Measurements from ENCODE around the gene ZBTB20.

Gene ZBTB20

GRCh38 chr3:114441386-114441785, 705.7 kb downstream of the ZBTB20 start:
- no peak overlapping the region for H3K4me2 ChIP-seq (ENCODE audit: low read length)
- no peaks in the 10 kb centered on the region; the same call in 1 of the 2 replicates for H3K36me3 ChIP-seq (ENCODE audit: control insufficient read depth, low read length)
- no peaks in the 10 kb centered on the region for H4K20me1 ChIP-seq (ENCODE audit: control insufficient read depth, insufficient read depth, low read depth, low read length)
- H3K9me2 ChIP-seq (replicated peaks; ENCODE audit: control insufficient read depth, low read length) = no peaks in the 10 kb centered on the region
- no peak overlapping the region for H3K27ac ChIP-seq (ENCODE audit: low read depth, low read length)
- no peaks in the 10 kb centered on the region for H3F3A ChIP-seq (ENCODE audit: control insufficient read depth, insufficient read depth)
- no peaks in the 10 kb centered on the region for H3K9me3 ChIP-seq (ENCODE audit: control insufficient read depth, insufficient read depth, low read length)
- H3K4me1 ChIP-seq (ENCODE audit: control insufficient read depth, low read length) = peaks cover 59% of the 10 kb centered on the region
- peaks cover 92% of the 10 kb centered on the region for H3K79me2 ChIP-seq (ENCODE audit: control insufficient read depth, low read length)
- TF ChIP-seq EZH2phosphoT487 (IDR thresholded peaks at IDR 0.05; ENCODE audit: borderline replicate concordance, low read length) (no peak), CTCF (IDR thresholded peaks at IDR 0.05; ENCODE audit: low read depth, low read length, poor library complexity, severe bottlenecking) (no peak)
- no peak overlapping the region for H3K4me3 ChIP-seq (ENCODE audit: low read length)
- H3K27me3 ChIP-seq (ENCODE audit: control insufficient read depth, low read length) = no peaks in the 10 kb centered on the region

- Histone ChIP-seq H3K4me2 (ENCODE audit: low read length) (0 out of 2 replicates have a peak overlapping the region, but pooled peaks have one; percentile 10), H3K4me1 (ENCODE audit: control insufficient read depth, low read length) (peaks cover 62% of the 10 kb centered on the region), H4K20me1 (ENCODE audit: control insufficient read depth, insufficient read depth, low read depth, low read length) (no peaks in the 10 kb centered on the region), H3K27ac (ENCODE audit: low read depth, low read length) (no peak overlapping the region), H3K9me2 (replicated peaks; ENCODE audit: control insufficient read depth, low read length) (no peaks in the 10 kb centered on the region), H3K79me2 (ENCODE audit: control insufficient read depth, low read length) (peaks cover 92% of the 10 kb centered on the region), H3K36me3 (ENCODE audit: control insufficient read depth, low read length) (no peaks in the 10 kb centered on the region; the same call in 1 of the 2 replicates), H3K27me3 (ENCODE audit: control insufficient read depth, low read length) (no peaks in the 10 kb centered on the region), H3K9me3 (ENCODE audit: control insufficient read depth, insufficient read depth, low read length) (no peaks in the 10 kb centered on the region), H3F3A (ENCODE audit: control insufficient read depth, insufficient read depth) (no peaks in the 10 kb centered on the region), H3K4me3 (ENCODE audit: low read length) (no peak overlapping the region)
- TF ChIP-seq CTCF (IDR thresholded peaks at IDR 0.05; ENCODE audit: low read depth, low read length, poor library complexity, severe bottlenecking) (no peak), EZH2phosphoT487 (IDR thresholded peaks at IDR 0.05; ENCODE audit: borderline replicate concordance, low read length) (no peak)
These were observed 706.4 kb downstream of the ZBTB20 start for GRCh38 chr3:114440700-114441099.

DNA sequence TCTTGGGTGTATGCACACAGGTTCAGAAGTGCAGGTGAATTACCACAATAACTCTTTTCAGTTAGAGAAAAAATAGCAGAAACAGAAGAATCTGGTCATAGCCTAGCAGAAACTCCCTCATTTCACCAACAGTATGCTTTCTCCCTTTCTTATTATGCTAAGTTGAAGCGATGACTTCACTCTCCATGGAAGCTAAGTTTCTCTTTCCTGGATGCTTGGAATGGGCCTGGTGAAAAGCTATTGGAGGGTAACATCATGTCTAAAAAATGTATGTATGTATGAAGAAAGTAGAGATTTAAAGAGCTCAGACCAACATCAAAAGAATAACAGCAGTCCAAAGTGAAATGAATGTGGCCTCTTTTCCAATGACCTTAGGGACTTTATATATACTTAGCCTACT, 707.8 kb downstream of the ZBTB20 start:
- Histone ChIP-seq H3K79me2 (ENCODE audit: control insufficient read depth, low read length) (peaks cover 87% of the 10 kb centered on the region), H3K27me3 (ENCODE audit: control insufficient read depth, low read length) (no peaks in the 10 kb centered on the region), H4K20me1 (ENCODE audit: control insufficient read depth, insufficient read depth, low read depth, low read length) (no peaks in the 10 kb centered on the region), H3K27ac (ENCODE audit: low read depth, low read length) (no peak overlapping the region), H3K9me3 (ENCODE audit: control insufficient read depth, insufficient read depth, low read length) (no peaks in the 10 kb centered on the region), H3F3A (ENCODE audit: control insufficient read depth, insufficient read depth) (no peaks in the 10 kb centered on the region), H3K4me2 (ENCODE audit: low read length) (no peak overlapping the region), H3K9me2 (replicated peaks; ENCODE audit: control insufficient read depth, low read length) (no peaks in the 10 kb centered on the region), H3K4me1 (ENCODE audit: control insufficient read depth, low read length) (peaks cover 55% of the 10 kb centered on the region), H3K36me3 (ENCODE audit: control insufficient read depth, low read length) (peaks cover 4% of the 10 kb centered on the region), H3K4me3 (ENCODE audit: low read length) (no peak overlapping the region)
- no peak for TF ChIP-seq CTCF (IDR thresholded peaks at IDR 0.05; ENCODE audit: low read depth, low read length, poor library complexity, severe bottlenecking)
- no peak for TF ChIP-seq EZH2phosphoT487 (IDR thresholded peaks at IDR 0.05; ENCODE audit: borderline replicate concordance, low read length)
